K562 (cell line): ENCODE data around the gene STUB1. TPM values are rescaled to one million over a fixed set of nuclear protein-coding genes. Genes with fewer than 3 reads are reported as not detected.

ENCODE experiments used
- BACH1 ChIP-seq: fragments of 200-800 bp; sonication (Bioruptor generic); IDR thresholded peaks from 2 replicates; pipeline ENCODE4 v1.6.1; 2016; ENCODE audit warnings: missing genetic modification characterization, missing compliant biosample characterization
- CREB3L1 ChIP-seq: fragments of 450-650 bp; IDR thresholded peaks from 2 replicates; pipeline ENCODE4 v1.6.1; 2014; ENCODE audit warnings: low read depth, mild to moderate bottlenecking, moderate library complexity, borderline replicate concordance
- CREB5 ChIP-seq: fragments of 250-450 bp; sonication (Bioruptor Pico); IDR thresholded peaks from 2 replicates; pipeline ENCODE4 v1.5.0; 2020; ENCODE audit warnings: mild to moderate bottlenecking
- E4F1 ChIP-seq: fragments of 250-450 bp; sonication (Bioruptor Pico); IDR thresholded peaks from 2 replicates; pipeline ENCODE4 v1.5.0; 2021; ENCODE audit warnings: mild to moderate bottlenecking, borderline replicate concordance
- KDM4B ChIP-seq, 2 experiments: fragments of 450-650 bp in 1 of 2; sonication (generic) in 1 of 2; IDR thresholded peaks; 2 replicates each; pipeline ENCODE4 v1.6.1; 2016 to 2017; ENCODE audit warnings: borderline replicate concordance in 2 of 2, antibody characterized with exemption in 1 of 2, low read depth in 1 of 2, mild to moderate bottlenecking in 1 of 2
- MAZ ChIP-seq, 2 experiments: fragments of 450-650 bp in 1 of 2; sonication (generic) in 1 of 2; formaldehyde crosslinking; IDR thresholded peaks in 1 of 2; conservative IDR thresholded peaks in 1 of 2; 2 replicates each; pipeline versions ENCODE4 v1.4.0 to v1.5.0; 2020; ENCODE audit warnings: mild to moderate bottlenecking in 1 of 2, missing genetic modification reagents in 1 of 2
- NUFIP1 ChIP-seq: fragments of 450-650 bp; IDR thresholded peaks from 2 replicates; pipeline ENCODE4 v1.6.1; 2018; ENCODE audit not compliant: partially characterized antibody
- PCBP1 ChIP-seq: fragments of 200-400 bp; formaldehyde crosslinking; IDR thresholded peaks from 2 replicates; pipeline ENCODE4 v1.6.1; 2018; ENCODE audit warnings: mild to moderate bottlenecking, low read depth, low read length; ENCODE audit not compliant: poor library complexity, severe bottlenecking
- RB1 ChIP-seq: fragments of 450-650 bp; IDR thresholded peaks from 2 replicates; pipeline ENCODE4 v1.6.1; 2017; ENCODE audit warnings: low read depth, mild to moderate bottlenecking
- TFAP4 ChIP-seq: sonication (generic); formaldehyde crosslinking; IDR thresholded peaks from 2 replicates; pipeline ENCODE4 v1.8.0; 2022; ENCODE audit warnings: missing genetic modification reagents, mild to moderate bottlenecking, moderate library complexity, borderline replicate concordance
- ZBTB7A ChIP-seq: IDR thresholded peaks from 2 replicates; pipeline ENCODE4 v1.6.1; 2011; ENCODE audit warnings: low read depth, mild to moderate bottlenecking, low read length, moderate library complexity, borderline replicate concordance; ENCODE audit not compliant: control insufficient read depth
- ZNF165 ChIP-seq: fragments of 250-450 bp; sonication (Bioruptor Pico); IDR thresholded peaks from 2 replicates; pipeline ENCODE4 v1.4.0; 2020; ENCODE audit warnings: borderline replicate concordance
- ZNF217 ChIP-seq: sonication (generic); formaldehyde crosslinking; IDR thresholded peaks from 2 replicates; pipeline ENCODE4 v1.8.0; 2022; ENCODE audit warnings: mild to moderate bottlenecking, missing genetic modification reagents
- polyA plus RNA-seq, 8 experiments: library from polyadenylated mRNA; depleted of rRNA in 4 of 8; stranded (reverse) in 5 of 8; unstranded in 3 of 8; fragments of >200 nt; fragmentation: Nextera tagmentation in 2 of 8; fragmentation: Illumina TruSeq in 1 of 8; extraction: Ambion mirVana in 2 of 8; extraction: Trizol in 1 of 8; gene quantifications; 2 replicates each; pipeline versions ENCODE4 v1.2.1 to v1.2.3, GENCODE V29; 2011 to 2014; ENCODE audit warnings: inconsistent platforms in 1 of 8, missing spikeins in 1 of 8
- total RNA-seq, 7 experiments: library from RNA; depleted of rRNA in 6 of 7; stranded (reverse); fragments of >200 nt in 6 of 7; fragmentation: Illumina TruSeq in 2 of 7; extraction: Trizol in 2 of 7; gene quantifications; 2 replicates each; pipeline versions ENCODE4 v1.2.1 to v1.2.3, GENCODE V29; 2011 to 2021; ENCODE audit warnings: low replicate concordance in 1 of 7

STUB1 gene
- total and polyA plus RNA-seq, 9 of the 15 experiments (the other 6 are each of a cell fraction or from before 2014, with no cell fraction given): 10.6 to 251 (median 152) TPM

- TF ChIP-seq KDM4B (IDR thresholded peaks at IDR 0.05; ENCODE audit: borderline replicate concordance in 2 of 2, low read depth in 1 of 2): 0 out of 4 replicates have a peak, but pooled peaks of 1 of the 2 experiments have one; percentile 45
- peak; percentile 57 to 70; a peak in 3 of 4 replicates for TF ChIP-seq MAZ (CRISPR knock-in tag; conservative IDR thresholded peaks at IDR 0.05 in 1 of 2, IDR thresholded peaks at IDR 0.05 in 1 of 2)
- TF ChIP-seq CREB3L1: peak; percentile 27; the same call in 1 of the 2 replicates
- TF ChIP-seq ZBTB7A: peak; percentile 90
- peak; percentile 51; the same call in 1 of the 2 replicates for TF ChIP-seq TFAP4
- TF ChIP-seq ZNF217 (CRISPR knock-in tag): no peak
- TF ChIP-seq PCBP1: peak; percentile 26
- no peak for TF ChIP-seq BACH1 (tag)
- no peak for TF ChIP-seq ZNF165 (CRISPR knock-in tag)
- TF ChIP-seq CREB5: no peak
- TF ChIP-seq NUFIP1: no peak
- TF ChIP-seq RB1: 0 out of 2 replicates have a peak, but pooled peaks have one; percentile 49
- no peak for TF ChIP-seq E4F1
Measured at GRCh38 chr16:641326-642188, 38.7 kb upstream of the STUB1 start, which contains the start of gene MCRIP2 (continued).
